ENCODE data around the gene LSAMP.
A peak's percentile ranks its signal among the peaks of the same experiment; 100 is the strongest.

Gene LSAMP

DNA sequence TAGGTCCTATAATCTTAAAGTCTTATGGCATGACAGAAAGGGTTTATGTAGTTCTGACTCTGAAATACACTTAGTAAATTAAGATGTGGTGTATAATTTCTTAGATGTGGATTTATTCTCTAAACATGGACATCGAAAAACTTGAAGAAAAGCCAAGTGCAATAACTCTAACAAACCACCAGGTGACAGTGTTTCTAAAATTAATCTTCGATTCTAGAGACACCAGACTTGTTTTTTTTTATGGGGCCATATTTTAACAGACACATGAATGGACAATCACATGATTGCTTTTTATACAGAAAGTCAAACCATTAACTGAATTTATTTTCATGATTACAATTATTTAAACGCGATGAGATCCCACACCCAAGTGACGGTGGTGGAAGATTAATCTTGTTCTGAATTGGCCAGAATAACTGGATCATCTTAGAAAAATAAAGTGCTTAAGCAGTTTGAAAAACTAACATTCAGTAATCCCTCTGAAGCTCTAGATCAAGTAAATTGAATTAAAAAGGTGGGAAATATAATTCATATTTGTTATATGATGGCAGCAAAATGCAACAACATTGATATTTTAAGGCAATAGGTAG is 305.1 kb downstream of the LSAMP start:
- TF ChIP-seq, protein P1, sequence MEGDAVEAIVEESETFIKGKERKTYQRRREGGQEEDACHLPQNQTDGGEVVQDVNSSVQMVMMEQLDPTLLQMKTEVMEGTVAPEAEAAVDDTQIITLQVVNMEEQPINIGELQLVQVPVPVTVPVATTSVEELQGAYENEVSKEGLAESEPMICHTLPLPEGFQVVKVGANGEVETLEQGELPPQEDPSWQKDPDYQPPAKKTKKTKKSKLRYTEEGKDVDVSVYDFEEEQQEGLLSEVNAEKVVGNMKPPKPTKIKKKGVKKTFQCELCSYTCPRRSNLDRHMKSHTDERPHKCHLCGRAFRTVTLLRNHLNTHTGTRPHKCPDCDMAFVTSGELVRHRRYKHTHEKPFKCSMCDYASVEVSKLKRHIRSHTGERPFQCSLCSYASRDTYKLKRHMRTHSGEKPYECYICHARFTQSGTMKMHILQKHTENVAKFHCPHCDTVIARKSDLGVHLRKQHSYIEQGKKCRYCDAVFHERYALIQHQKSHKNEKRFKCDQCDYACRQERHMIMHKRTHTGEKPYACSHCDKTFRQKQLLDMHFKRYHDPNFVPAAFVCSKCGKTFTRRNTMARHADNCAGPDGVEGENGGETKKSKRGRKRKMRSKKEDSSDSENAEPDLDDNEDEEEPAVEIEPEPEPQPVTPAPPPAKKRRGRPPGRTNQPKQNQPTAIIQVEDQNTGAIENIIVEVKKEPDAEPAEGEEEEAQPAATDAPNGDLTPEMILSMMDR (IDR thresholded peaks at IDR 0.05) = peak; percentile 83

DNA sequence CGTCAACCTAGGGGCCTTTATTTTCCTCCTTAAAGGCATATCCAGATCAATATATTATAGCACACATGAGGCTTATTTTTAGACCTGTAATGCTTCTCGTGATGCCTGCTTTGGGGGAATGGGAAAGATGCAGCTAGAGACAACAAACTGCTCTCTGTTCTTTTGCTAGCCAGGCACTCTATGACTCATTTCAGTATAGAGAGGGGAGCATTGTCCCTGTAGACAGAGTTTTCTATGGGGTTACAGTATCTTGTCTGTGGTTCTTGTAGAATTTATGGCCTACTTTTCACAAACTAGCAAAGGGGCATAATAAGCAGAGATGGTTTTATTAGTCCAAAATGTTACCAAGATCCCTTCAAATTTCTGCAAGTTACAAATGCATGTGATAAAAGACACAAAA is 305.6 kb downstream of the LSAMP start:
- TF ChIP-seq, protein P1 (IDR thresholded peaks at IDR 0.05) = no peak

DNA sequence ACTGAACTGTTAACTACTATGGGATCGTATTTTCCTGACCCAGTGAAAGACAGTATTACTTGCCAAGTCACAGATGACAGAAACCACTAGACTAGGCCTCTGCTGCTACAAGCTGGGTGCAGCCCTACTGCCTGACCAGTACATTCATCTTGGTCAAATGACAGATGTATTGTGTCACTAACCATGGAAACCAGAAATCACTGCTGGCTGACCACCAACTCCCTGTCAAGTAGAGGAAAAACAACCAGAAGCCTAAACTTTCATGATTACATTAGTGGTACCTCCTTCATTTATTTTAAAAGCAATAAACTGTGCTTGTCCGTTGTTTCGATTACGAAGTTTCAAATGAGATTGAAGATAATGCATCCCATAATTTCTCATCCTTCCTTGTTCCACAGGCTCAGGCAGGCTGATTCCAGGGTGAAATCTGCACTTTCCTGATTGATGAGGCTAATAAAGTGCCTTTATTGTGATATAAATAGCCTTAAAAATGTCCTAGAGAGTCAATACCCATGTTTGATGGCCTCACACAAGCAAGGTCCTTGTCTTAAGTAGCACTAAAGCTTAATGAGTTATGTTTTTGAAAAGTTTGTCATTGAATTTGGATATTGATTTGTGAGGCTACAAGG is 309.7 kb downstream of the LSAMP start:
- TF ChIP-seq, protein P1 (IDR thresholded peaks at IDR 0.05) = no peak

DNA sequence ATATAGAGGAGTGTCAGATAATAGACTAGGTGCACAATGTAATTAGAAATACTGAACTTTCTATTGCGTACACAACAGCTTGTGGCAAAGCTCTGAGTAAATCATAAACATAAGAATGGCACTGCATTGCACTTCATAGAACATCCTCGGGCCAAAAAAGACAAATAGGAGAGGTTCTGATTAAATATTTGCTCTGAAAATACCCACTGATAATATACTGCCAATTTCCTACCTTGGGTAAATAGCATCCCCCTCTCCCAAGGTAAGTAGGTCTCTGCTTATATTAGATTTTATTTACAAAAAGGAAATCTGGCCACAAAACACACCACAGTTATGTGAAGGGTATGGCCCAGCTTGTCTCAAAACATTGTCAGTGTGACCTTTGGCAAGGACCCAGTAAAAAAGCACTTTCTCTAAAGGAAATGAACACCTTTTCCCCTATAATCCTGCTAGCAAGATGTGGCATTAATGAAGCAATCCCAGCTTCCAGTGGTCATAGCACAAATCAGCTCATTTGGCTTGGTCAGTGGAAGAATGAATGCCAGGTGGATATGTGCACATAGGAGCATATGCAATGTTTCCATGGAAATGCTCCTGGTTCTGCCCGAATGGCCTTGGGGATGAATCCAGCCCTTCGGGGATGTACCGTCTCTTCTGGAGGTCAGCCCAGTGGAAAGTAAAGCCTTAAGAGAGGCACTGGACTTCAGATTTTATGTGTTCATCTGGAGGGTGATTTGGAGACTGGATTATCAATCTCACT is 315.9 kb downstream of the LSAMP start:
- TF ChIP-seq, protein P1 (IDR thresholded peaks at IDR 0.05) = no peak

DNA sequence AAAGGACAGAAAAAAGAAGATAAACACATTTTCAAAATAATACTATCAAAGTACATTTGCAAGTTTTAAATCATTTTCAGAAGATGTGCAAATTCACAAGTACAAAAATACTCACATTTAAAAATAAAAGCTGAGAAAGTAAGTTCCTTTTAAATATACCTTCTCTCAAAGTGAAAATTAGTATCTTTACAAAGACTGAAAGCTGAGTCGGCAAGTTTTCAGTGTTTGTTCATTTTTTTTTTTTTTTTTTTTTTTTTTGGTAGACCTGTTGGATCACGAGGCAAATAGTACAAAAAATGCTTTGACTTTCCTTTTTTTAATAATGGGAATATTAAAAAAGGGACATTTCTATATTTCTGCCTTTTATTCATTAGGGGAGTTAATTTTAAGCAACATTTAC is 317.8 kb downstream of the LSAMP start:
- TF ChIP-seq, protein P1 (IDR thresholded peaks at IDR 0.05) = no peak

DNA sequence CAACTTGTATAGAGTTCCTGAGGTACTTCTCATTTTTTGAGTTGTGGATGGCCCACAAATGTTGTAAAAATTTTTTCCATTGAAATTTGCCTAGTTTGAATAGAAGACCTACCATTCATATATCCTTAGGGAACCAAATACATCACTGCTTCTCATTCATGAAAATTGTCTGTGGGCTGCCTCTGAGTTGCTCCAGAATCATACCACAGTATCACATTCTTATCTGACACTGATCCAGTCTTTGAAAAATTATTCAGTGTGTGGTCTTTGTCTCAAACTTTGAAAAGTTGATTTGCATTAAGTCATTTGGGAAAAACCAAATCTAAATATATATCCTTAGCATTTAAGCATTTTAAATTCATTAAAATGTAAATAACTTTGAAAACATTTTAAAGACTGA is 321.1 kb downstream of the LSAMP start:
- TF ChIP-seq, protein P1 (IDR thresholded peaks at IDR 0.05) = no peak

DNA sequence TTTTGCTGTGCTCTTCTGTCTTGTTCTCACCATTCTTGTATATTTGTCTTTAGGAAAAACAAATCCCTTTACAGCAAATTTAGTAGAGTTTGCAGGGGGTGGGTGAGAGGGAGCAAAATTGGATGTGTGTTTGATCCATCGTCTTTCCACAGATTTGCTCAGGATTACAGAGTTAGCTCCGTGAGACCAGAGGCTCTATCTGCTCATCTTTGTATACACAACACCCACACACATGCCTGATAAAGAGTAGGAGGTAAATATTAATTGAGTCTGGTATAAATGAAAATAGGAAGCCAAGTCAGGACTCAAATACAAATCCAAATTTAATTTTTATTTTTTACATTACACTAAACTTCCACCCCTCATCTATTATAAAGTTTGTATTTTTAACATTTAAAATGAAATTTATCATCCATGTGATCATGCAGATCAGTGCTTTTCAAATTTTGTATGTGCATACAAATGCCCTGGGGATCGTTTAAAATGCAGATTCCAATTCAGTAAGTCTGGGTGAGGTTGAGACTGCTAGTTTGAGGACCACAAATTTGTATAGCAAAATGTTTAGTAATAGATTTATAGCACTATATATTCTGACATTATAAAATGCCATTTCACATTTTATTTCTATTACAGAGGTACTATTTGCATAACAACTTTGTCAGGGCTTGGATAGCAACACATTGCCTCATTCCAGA is 326.7 kb downstream of the LSAMP start:
- TF ChIP-seq, protein P1 (IDR thresholded peaks at IDR 0.05) = no peak

All from LNCAP (cell line).